ENCODE data around the gene CHRND. TPM values are rescaled to one million over a fixed set of nuclear protein-coding genes. Genes with fewer than 3 reads are reported as not detected.

CHRND gene
- total and polyA plus RNA-seq, 2 experiments from 2014 or later = not detected

- no peaks in the 10 kb centered on the region for H3K9me2 ChIP-seq (replicated peaks; ENCODE audit: insufficient read depth)
- no peak overlapping the region for H2AFZ ChIP-seq
- no peaks in the 10 kb centered on the region for H3K36me3 ChIP-seq (replicated peaks; ENCODE audit: insufficient read depth, low read depth)
- H3K9me3 ChIP-seq (ENCODE audit: low read depth) = no peaks in the 10 kb centered on the region
- no peaks in the 10 kb centered on the region for H3K79me2 ChIP-seq
- WGBS (ENCODE audit: low lambda C conversion rate, missing lambda C conversion rate) = 82% methylated on average over 17 of the region's 19 CpGs
- no peak overlapping the region for H3K4me2 ChIP-seq
- no peak overlapping the region for H3K27ac ChIP-seq
- no peak for DNase-seq (ENCODE audit: low spot score)
- TF ChIP-seq EZH2 (IDR thresholded peaks at IDR 0.05; ENCODE audit: borderline replicate concordance) = no peak
- TF ChIP-seq CTCF (IDR thresholded peaks at IDR 0.05; ENCODE audit: poor library complexity) = no peak
- no peak for TF ChIP-seq EZH2phosphoT487 (IDR thresholded peaks at IDR 0.05; ENCODE audit: low read depth, severe bottlenecking, unreplicated experiment)
- no peak overlapping the region for H3K4me3 ChIP-seq
- H3K4me1 ChIP-seq (ENCODE audit: insufficient read depth) = no peaks in the 10 kb centered on the region
- H4K20me1 ChIP-seq (ENCODE audit: insufficient read depth, poor library complexity, severe bottlenecking) = no peaks in the 10 kb centered on the region
- H3K27me3 ChIP-seq = peaks cover 17% of the 10 kb centered on the region
Measured at GRCh38 chr2:232478571-232479340, 47.2 kb upstream of the CHRND start.

GRCh38 chr2:232479341-232480200 lies 46.4 kb upstream of the CHRND start:
- Histone ChIP-seq H3K4me2 (no peak overlapping the region), H3K27me3 (peaks cover 20% of the 10 kb centered on the region), H4K20me1 (ENCODE audit: insufficient read depth, poor library complexity, severe bottlenecking) (no peaks in the 10 kb centered on the region), H3K27ac (no peak overlapping the region), H3K9me3 (ENCODE audit: low read depth) (no peaks in the 10 kb centered on the region), H3K36me3 (replicated peaks; ENCODE audit: insufficient read depth, low read depth) (no peaks in the 10 kb centered on the region), H3K9me2 (replicated peaks; ENCODE audit: insufficient read depth) (no peaks in the 10 kb centered on the region), H3K4me1 (ENCODE audit: insufficient read depth) (no peaks in the 10 kb centered on the region), H3K4me3 (no peak overlapping the region), H2AFZ (no peak overlapping the region), H3K79me2 (no peaks in the 10 kb centered on the region)
- WGBS (ENCODE audit: low lambda C conversion rate, missing lambda C conversion rate) = 82% methylated on average over 21 of the region's 21 CpGs
- no peak for DNase-seq (ENCODE audit: low spot score)
- TF ChIP-seq EZH2 (IDR thresholded peaks at IDR 0.05; ENCODE audit: borderline replicate concordance) (no peak), CTCF (IDR thresholded peaks at IDR 0.05; ENCODE audit: poor library complexity) (no peak), EZH2phosphoT487 (IDR thresholded peaks at IDR 0.05; ENCODE audit: low read depth, severe bottlenecking, unreplicated experiment) (no peak)

GRCh38 chr2:232480201-232481190 lies 45.5 kb upstream of the CHRND start:
- H3K4me2 ChIP-seq = no peak overlapping the region
- peaks cover 23% of the 10 kb centered on the region for H3K27me3 ChIP-seq
- no peak for DNase-seq (ENCODE audit: low spot score)
- no peaks in the 10 kb centered on the region for H3K4me1 ChIP-seq (ENCODE audit: insufficient read depth)
- no peak overlapping the region for H3K4me3 ChIP-seq
- no peaks in the 10 kb centered on the region for H3K9me2 ChIP-seq (replicated peaks; ENCODE audit: insufficient read depth)
- H3K79me2 ChIP-seq = no peaks in the 10 kb centered on the region
- H3K36me3 ChIP-seq (replicated peaks; ENCODE audit: insufficient read depth, low read depth) = no peaks in the 10 kb centered on the region
- TF ChIP-seq CTCF (IDR thresholded peaks at IDR 0.05; ENCODE audit: poor library complexity) (no peak), EZH2 (IDR thresholded peaks at IDR 0.05; ENCODE audit: borderline replicate concordance) (no peak), EZH2phosphoT487 (IDR thresholded peaks at IDR 0.05; ENCODE audit: low read depth, severe bottlenecking, unreplicated experiment) (no peak)
- no peaks in the 10 kb centered on the region for H3K9me3 ChIP-seq (ENCODE audit: low read depth)
- H3K27ac ChIP-seq = no peak overlapping the region
- H2AFZ ChIP-seq = no peak overlapping the region
- no peaks in the 10 kb centered on the region for H4K20me1 ChIP-seq (ENCODE audit: insufficient read depth, poor library complexity, severe bottlenecking)
- WGBS (ENCODE audit: low lambda C conversion rate, missing lambda C conversion rate) = 86% methylated on average over 26 of the region's 26 CpGs
